Brain microvascular endothelial cell (primary cell): Measurements from ENCODE around the gene CD82.

ENCODE experiments used
- DNase-seq: peaks from one replicate; pipeline ENCODE4 v3.0.0-alpha.2; 2020
- H3K27ac ChIP-seq: fragments of 250-450 bp; sonication (Bioruptor Pico); 2 replicates; pipeline ENCODE4 v1.5.1; 2020; ENCODE audit warnings: mild to moderate bottlenecking, moderate library complexity
- H3K27me3 ChIP-seq: fragments of 250-450 bp; sonication (Bioruptor Pico); replicated peaks from 2 replicates; pipeline ENCODE4 v1.5.1; 2020; ENCODE audit warnings: mild to moderate bottlenecking
- H3K36me3 ChIP-seq: fragments of 250-450 bp; sonication (Bioruptor Pico); replicated peaks from 2 replicates; pipeline ENCODE4 v1.5.1; 2020; ENCODE audit warnings: mild to moderate bottlenecking
- H3K4me3 ChIP-seq: 2 replicates; pipeline ENCODE4 v1.5.1; 2011; ENCODE audit warnings: low read depth, mild to moderate bottlenecking, control low read depth, low read length, moderate library complexity
- in situ Hi-C: cut with HindIII; loops from 2 replicates; pipeline ENCODE4 v1.10.0; 2017; ENCODE audit warnings: low sequenced_read_pairs, low pct_ligation_motif_present
- TF ChIP-seq, protein P1 (sequence below): IDR thresholded peaks from 2 replicates; pipeline ENCODE4 v1.5.1; 2011; ENCODE audit warnings: low read depth, mild to moderate bottlenecking, moderate library complexity, low read length, control low read depth, inconsistent platforms; ENCODE audit errors: missing control alignments

CD82 gene

DNA sequence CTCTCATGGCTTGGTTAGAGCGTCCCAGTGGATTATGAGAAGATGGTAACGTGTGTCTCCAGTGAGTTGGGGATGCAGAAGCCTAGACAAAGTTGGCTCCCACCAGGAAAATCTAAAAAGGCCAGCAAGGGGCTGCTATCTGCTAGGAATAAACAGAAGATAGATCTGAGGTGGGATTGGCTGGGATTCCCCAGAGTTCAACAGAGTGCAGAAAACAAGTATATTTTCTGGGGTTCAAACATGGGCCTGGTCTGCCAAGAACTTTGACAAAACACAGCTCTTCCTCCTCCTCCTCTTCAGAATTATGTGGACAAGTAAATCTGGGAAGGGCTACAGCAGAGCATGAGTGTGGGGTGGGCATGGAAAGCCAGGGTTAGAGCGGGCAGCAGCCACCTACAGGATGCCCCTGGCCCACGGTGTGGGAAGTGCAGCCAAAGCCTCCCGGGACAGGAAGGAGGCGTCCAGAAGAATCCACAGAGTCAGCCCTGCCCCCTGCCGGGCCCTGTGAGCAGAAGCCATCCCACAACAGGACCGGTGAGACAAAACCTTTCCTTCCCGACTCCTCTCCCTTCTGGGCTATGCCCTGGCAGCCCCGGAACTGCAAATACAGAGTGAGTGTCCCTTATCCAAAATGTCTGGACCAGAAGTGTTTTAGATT lies 67.1 kb downstream of the CD82 start:
- TF ChIP-seq, protein P1, sequence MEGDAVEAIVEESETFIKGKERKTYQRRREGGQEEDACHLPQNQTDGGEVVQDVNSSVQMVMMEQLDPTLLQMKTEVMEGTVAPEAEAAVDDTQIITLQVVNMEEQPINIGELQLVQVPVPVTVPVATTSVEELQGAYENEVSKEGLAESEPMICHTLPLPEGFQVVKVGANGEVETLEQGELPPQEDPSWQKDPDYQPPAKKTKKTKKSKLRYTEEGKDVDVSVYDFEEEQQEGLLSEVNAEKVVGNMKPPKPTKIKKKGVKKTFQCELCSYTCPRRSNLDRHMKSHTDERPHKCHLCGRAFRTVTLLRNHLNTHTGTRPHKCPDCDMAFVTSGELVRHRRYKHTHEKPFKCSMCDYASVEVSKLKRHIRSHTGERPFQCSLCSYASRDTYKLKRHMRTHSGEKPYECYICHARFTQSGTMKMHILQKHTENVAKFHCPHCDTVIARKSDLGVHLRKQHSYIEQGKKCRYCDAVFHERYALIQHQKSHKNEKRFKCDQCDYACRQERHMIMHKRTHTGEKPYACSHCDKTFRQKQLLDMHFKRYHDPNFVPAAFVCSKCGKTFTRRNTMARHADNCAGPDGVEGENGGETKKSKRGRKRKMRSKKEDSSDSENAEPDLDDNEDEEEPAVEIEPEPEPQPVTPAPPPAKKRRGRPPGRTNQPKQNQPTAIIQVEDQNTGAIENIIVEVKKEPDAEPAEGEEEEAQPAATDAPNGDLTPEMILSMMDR = peak; percentile 76
- no peak overlapping the region for H3K27ac ChIP-seq
- in situ Hi-C loops = no loop called here
- no peaks in the 10 kb centered on the region for H3K36me3 ChIP-seq
- peaks cover 4% of the 10 kb centered on the region for H3K27me3 ChIP-seq
- no peak overlapping the region for H3K4me3 ChIP-seq
- DNase-seq = peak; percentile 31

DNA sequence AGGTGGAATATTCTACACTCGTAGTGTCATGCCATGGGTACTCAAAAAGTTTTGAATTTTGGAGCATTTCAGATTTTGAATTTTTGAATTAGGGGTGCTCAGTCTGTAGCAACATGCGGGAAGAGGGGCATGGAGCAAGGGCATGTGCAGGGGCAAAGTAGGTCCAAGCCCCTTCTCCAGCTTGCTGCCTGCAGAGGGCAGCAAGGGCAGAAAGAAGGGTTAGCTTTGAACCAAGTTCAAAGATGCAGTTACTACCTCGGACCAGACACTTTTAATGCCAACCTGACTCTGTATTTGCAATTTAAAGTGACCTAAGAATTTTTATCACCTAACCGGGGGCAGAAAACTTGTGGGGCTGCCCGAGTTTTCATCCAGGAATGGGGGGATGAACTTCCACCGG lies 68.2 kb downstream of the CD82 start:
- in situ Hi-C loops = no loop called here
- H3K27ac ChIP-seq = no peak overlapping the region
- no peak overlapping the region for H3K4me3 ChIP-seq
- no peaks in the 10 kb centered on the region for H3K36me3 ChIP-seq
- peaks cover 2% of the 10 kb centered on the region for H3K27me3 ChIP-seq
- TF ChIP-seq, protein P1 = peak; percentile 40
- DNase-seq = no peak

DNA sequence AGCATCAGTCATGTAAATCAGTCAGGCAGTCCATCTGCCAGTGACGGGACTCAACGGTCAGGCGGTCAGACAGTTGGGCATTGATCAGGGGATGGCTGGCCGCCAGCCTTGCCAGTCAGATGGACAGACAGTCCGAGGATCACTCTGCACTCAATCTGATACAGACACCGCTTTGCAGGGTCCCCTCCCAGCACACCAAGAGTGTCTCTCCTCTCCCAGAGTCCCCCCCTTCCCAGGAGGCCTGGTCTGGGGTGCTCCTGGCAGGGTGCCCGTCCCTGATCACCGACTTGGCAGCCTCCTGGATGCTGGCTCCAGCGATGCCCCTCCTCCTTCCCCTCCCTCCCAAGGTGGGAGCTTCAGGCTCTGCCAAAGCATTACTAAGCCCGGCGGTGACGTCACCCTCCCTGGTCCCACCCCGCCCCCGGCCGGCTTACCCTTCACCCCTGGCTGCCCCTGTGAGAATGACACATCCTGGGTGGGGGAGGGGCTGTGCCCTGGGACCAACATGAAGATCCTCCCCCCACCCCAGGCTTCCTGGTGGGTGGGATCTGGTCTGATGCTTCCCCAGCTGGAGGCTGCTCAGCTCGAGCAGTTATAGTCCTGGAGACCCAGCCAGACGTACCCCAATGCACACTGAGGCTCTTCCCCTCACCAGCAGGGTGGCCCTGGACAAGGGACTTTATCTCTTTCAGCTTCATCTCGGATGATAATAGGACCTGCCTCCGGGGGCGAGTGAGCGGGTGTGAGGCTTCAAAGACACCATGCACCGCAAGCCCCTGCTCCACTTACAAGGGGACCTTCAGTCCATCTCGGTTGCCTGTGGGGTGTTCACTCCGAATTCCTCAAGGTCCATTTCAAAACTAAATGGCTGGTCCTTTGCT lies 69.2 kb downstream of the CD82 start:
- Histone ChIP-seq H3K27me3 (peaks cover 2% of the 10 kb centered on the region), H3K27ac (no peak overlapping the region), H3K4me3 (no peak overlapping the region), H3K36me3 (no peaks in the 10 kb centered on the region)
- in situ Hi-C loops = no loop called here
- TF ChIP-seq, protein P1 = no peak
- peak; percentile 58 for DNase-seq

DNA sequence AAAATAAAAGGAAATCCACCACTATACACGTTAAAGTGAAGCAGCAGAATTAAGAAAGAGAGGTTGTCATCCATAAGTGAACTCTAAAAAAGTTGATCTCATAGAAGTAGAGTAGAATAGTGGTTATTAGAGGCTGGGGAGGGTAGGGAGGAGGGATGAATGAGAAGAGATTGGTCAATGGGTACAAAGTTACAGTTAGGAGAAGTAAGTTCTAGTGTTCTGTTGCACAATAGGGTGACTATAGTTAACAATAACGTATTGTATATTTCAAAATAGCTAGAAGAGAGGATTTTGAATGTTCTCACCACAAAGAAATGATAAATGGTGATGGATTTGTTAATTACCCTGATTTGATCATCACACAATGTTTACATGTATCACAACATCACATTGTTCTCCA lies 72.0 kb downstream of the CD82 start:
- TF ChIP-seq, protein P1 = no peak
- in situ Hi-C loops = no loop called here
- DNase-seq = no peak
- H3K36me3 ChIP-seq = no peaks in the 10 kb centered on the region
- H3K4me3 ChIP-seq = no peak overlapping the region
- peaks cover 2% of the 10 kb centered on the region for H3K27me3 ChIP-seq
- H3K27ac ChIP-seq = no peak overlapping the region

DNA sequence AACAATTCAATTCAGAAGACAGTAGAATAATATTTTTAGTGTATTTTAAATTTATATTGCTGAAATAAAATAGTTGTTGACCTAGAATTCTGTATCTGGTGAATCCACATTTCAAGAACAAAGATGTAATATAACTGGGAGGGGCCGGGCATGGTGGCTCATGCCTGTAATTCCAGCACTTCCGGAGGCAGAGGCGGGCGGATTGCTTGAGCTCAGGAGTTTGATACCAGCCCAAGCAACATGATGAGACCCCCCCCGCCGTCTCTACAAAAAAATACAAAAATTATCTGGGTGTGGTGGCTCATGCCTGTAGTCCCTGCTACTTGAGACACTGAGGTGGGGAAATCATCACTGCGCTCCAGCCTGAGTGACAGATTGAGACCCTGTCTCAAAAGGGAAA lies 72.6 kb downstream of the CD82 start:
- in situ Hi-C loops = no loop called here
- DNase-seq = no peak
- no peak overlapping the region for H3K27ac ChIP-seq
- H3K4me3 ChIP-seq = no peak overlapping the region
- peaks cover 2% of the 10 kb centered on the region for H3K27me3 ChIP-seq
- no peaks in the 10 kb centered on the region for H3K36me3 ChIP-seq
- TF ChIP-seq, protein P1 = no peak
